Smooth muscle cell (in vitro differentiated cells): ENCODE measurements around the gene BEST4. TPM values are rescaled to one million over a fixed set of nuclear protein-coding genes. Genes with fewer than 3 reads are reported as not detected.

ENCODE experiments used
- DNase-seq: peaks from one replicate; lab custom pipeline; 2025; ENCODE audit not compliant: unreplicated experiment; lab: John Stamatoyannopoulos, UW
- H2AFZ ChIP-seq: fragments of 200-600 bp; sonication (generic); 2 replicates; pipeline ENCODE4 v1.6.0; 2016; ENCODE audit warnings: antibody characterized with exemption, low read depth, mild to moderate bottlenecking
- H3F3A ChIP-seq: fragments of 200-600 bp; sonication (generic); 2 replicates; pipeline ENCODE4 v1.6.0; 2017; ENCODE audit warnings: antibody characterized with exemption, low read depth
- H3K27ac ChIP-seq: fragments of 200-600 bp; sonication (generic); 2 replicates; pipeline ENCODE4 v1.5.1; 2016; ENCODE audit warnings: low read depth, mild to moderate bottlenecking
- H3K27me3 ChIP-seq: fragments of 200-600 bp; sonication (generic); 2 replicates; pipeline ENCODE4 v1.6.1; 2016; ENCODE audit warnings: low read depth, mild to moderate bottlenecking
- H3K36me3 ChIP-seq: fragments of 200-600 bp; sonication (generic); 2 replicates; pipeline ENCODE4 v1.5.1; 2016; ENCODE audit warnings: low read depth
- H3K4me1 ChIP-seq: fragments of 200-600 bp; sonication (generic); 2 replicates; pipeline ENCODE4 v1.5.1; 2016; ENCODE audit warnings: low read depth
- H3K4me2 ChIP-seq: fragments of 200-600 bp; sonication (generic); 2 replicates; pipeline ENCODE4 v1.6.0; 2016; ENCODE audit warnings: mild to moderate bottlenecking
- H3K4me3 ChIP-seq: fragments of 200-600 bp; sonication (generic); 2 replicates; pipeline ENCODE4 v1.5.1; 2016; ENCODE audit warnings: mild to moderate bottlenecking
- H3K79me2 ChIP-seq: fragments of 200-600 bp; sonication (generic); 2 replicates; pipeline ENCODE4 v1.6.0; 2016; ENCODE audit warnings: low read depth, mild to moderate bottlenecking
- H3K9ac ChIP-seq: fragments of 200-600 bp; sonication (generic); 2 replicates; pipeline ENCODE4 v1.6.0; 2016; ENCODE audit warnings: low read depth
- H3K9me3 ChIP-seq: fragments of 200-600 bp; sonication (generic); replicated peaks from 2 replicates; pipeline ENCODE4 v1.5.1; 2016; ENCODE audit warnings: low read depth
- H4K20me1 ChIP-seq: fragments of 200-600 bp; sonication (generic); 2 replicates; pipeline ENCODE4 v1.6.0; 2016; ENCODE audit warnings: low read depth
- WGBS: methylation state at CpG from one replicate; pipeline ENCODE4 v1.1.7; 2016; ENCODE audit warnings: low lambda C conversion rate; 5-methylcytosine and 5-hydroxymethylcytosine counted together
- polyA plus RNA-seq: library from polyadenylated mRNA; unstranded; fragments of >200 nt; fragmentation: Nextera tagmentation; extraction: Ambion mirVana; gene quantifications from 2 replicates; pipeline ENCODE4 v1.2.1, GENCODE V29; 2016
- total RNA-seq: library from RNA; depleted of rRNA; stranded (reverse); fragments of >200 nt; gene quantifications from 2 replicates; pipeline ENCODE4 v1.2.3, GENCODE V29; 2014
- TF ChIP-seq, protein P1 (sequence below): fragments of 200-600 bp; sonication (generic); IDR thresholded peaks from 2 replicates; pipeline ENCODE4 v1.5.1; 2017; ENCODE audit warnings: borderline replicate concordance, mild to moderate bottlenecking, antibody characterized with exemption; ENCODE audit not compliant: insufficient read depth, poor library complexity, severe bottlenecking

BEST4 gene
- total and polyA plus RNA-seq, 2 experiments from 2014 or later = 0.54 to 0.78 TPM

DNA sequence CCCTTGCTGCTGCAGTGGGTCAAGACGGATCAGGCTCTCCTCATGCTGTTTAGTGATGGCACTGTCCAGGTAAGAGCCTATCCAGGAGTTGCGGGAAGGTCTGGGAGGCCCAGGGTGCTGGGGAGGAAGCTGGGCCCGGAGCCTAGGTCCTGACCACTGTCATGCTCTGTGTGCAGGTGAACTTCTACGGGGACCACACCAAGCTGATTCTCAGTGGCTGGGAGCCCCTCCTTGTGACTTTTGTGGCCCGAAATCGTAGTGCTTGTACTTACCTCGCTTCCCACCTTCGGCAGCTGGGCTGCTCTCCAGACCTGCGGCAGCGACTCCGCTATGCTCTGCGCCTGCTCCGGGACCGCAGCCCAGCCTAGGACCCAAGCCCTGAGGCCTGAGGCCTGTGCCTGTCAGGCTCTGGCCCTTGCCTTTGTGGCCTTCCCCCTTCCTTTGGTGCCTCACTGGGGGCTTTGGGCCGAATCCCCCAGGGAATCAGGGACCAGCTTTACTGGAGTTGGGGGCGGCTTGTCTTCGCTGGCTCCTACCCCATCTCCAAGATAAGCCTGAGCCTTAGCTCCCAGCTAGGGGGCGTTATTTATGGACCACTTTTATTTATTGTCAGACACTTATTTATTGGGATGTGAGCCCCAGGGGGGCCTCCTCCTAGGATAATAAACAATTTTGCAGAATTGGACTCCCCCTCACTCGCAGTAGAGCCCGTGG is 17.5 kb upstream of the BEST4 start:
- no peak overlapping the region for H3K4me2 ChIP-seq
- H3K36me3 ChIP-seq = no peaks in the 10 kb centered on the region
- no peak for DNase-seq
- H3K4me1 ChIP-seq = peaks cover 51% of the 10 kb centered on the region
- H3K79me2 ChIP-seq = peaks cover 53% of the 10 kb centered on the region
- WGBS = 95% methylated on average over 20 of the region's 20 CpGs
- no peaks in the 10 kb centered on the region for H3K9me3 ChIP-seq
- H3K9ac ChIP-seq = no peak overlapping the region
- no peaks in the 10 kb centered on the region for H3K27me3 ChIP-seq
- TF ChIP-seq, protein P1, sequence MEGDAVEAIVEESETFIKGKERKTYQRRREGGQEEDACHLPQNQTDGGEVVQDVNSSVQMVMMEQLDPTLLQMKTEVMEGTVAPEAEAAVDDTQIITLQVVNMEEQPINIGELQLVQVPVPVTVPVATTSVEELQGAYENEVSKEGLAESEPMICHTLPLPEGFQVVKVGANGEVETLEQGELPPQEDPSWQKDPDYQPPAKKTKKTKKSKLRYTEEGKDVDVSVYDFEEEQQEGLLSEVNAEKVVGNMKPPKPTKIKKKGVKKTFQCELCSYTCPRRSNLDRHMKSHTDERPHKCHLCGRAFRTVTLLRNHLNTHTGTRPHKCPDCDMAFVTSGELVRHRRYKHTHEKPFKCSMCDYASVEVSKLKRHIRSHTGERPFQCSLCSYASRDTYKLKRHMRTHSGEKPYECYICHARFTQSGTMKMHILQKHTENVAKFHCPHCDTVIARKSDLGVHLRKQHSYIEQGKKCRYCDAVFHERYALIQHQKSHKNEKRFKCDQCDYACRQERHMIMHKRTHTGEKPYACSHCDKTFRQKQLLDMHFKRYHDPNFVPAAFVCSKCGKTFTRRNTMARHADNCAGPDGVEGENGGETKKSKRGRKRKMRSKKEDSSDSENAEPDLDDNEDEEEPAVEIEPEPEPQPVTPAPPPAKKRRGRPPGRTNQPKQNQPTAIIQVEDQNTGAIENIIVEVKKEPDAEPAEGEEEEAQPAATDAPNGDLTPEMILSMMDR = no peak
- no peak overlapping the region for H2AFZ ChIP-seq
- peaks cover 35% of the 10 kb centered on the region for H3F3A ChIP-seq
- peak overlapping the region; percentile 100 for H3K27ac ChIP-seq
- H3K4me3 ChIP-seq = no peak overlapping the region
- H4K20me1 ChIP-seq = peaks cover 34% of the 10 kb centered on the region

DNA sequence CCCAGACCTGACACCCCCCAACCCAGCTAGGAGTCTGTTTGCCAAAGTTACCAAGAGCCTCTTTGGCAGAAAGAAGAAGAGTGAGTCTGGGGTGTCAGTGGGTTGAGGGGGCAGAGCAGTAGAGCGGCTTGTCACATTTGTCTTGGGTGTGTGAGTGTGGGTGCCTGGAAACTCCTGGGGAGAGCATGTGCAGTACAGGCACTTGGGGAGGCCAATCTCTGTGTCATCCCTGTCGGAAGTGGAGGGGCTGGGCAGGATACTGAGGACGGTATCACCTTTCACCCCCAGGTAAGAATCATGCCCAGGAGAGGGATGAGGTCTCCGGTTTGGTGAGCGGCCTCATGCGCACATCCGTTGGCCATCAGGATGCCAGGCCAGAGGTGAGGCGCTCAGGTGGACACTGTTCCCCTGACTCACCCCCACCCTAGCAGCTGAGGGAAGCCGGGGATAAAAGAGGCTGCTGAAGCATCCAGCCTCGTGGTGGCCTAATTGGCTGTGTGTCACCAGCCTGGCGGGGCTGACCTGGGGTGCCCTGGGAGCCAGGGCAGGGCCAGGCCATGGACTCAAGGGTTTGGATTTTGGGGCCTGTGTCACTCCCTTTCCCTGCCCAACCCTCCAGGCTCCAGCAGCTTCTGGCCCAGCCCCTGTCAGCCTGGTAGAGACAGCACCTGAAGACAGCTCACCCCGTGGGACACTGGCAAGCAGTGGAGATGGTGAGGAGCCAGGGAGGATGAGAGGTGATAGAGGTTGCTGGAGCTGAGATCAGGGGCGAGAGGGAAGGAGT is 15.5 kb upstream of the BEST4 start:
- Histone ChIP-seq H3K36me3 (no peaks in the 10 kb centered on the region), H3K4me3 (no peak overlapping the region), H3K9me3 (no peaks in the 10 kb centered on the region), H3K79me2 (peaks cover 41% of the 10 kb centered on the region), H3K4me2 (peak overlapping the region; percentile 30), H3F3A (peaks cover 19% of the 10 kb centered on the region), H3K27ac (peak overlapping the region; percentile 56), H4K20me1 (peaks cover 36% of the 10 kb centered on the region), H2AFZ (no peak overlapping the region), H3K27me3 (no peaks in the 10 kb centered on the region), H3K4me1 (peaks cover 32% of the 10 kb centered on the region), H3K9ac (no peak overlapping the region)
- WGBS = 89% methylated on average over 13 of the region's 13 CpGs
- TF ChIP-seq, protein P1 = no peak
- DNase-seq = no peak

GRCh38 chr1:44803062-44803311 is 15.0 kb upstream of the BEST4 start:
- peaks cover 36% of the 10 kb centered on the region for H4K20me1 ChIP-seq
- H3K9ac ChIP-seq = no peak overlapping the region
- no peaks in the 10 kb centered on the region for H3K27me3 ChIP-seq
- peak overlapping the region; percentile 30 for H3K4me2 ChIP-seq
- H3K79me2 ChIP-seq = peaks cover 41% of the 10 kb centered on the region
- no peaks in the 10 kb centered on the region for H3K36me3 ChIP-seq
- WGBS = 98% methylated on average over 9 of the region's 9 CpGs
- no peak for DNase-seq
- H3K9me3 ChIP-seq = no peaks in the 10 kb centered on the region
- peaks cover 19% of the 10 kb centered on the region for H3F3A ChIP-seq
- H3K4me3 ChIP-seq = no peak overlapping the region
- no peak overlapping the region for H2AFZ ChIP-seq
- H3K27ac ChIP-seq = peak overlapping the region; percentile 56
- peaks cover 27% of the 10 kb centered on the region for H3K4me1 ChIP-seq
- TF ChIP-seq, protein P1 = no peak
